H1 (cell line): ENCODE results near the gene PRPF18. TPM values are rescaled to one million over a fixed set of nuclear protein-coding genes. Genes with fewer than 3 reads are reported as not detected.

ENCODE experiments used
- CTCF ChIA-PET: fragments of 300-600 bp; sonication (Branson Sonifier 250); formaldehyde crosslinking; loops from one replicate; lab custom pipeline; 2021; ENCODE audit not compliant: partially characterized antibody; lab: Charles Lee
- POLR2A ChIA-PET: fragments of 300-600 bp; sonication (Branson Sonifier 250); formaldehyde crosslinking; loops from one replicate; lab custom pipeline; 2021; ENCODE audit warnings: inconsistent platforms; ENCODE audit not compliant: partially characterized antibody; lab: Charles Lee
- DNase-seq, 2 experiments: peaks; one replicate each; pipeline versions ENCODE4 v3.0.0 to v3.0.0-alpha.2; 2010 to 2022; ENCODE audit warnings: low spot score in 2 of 2, low read depth in 1 of 2, mixed read lengths in 1 of 2
- FAIRE-seq: peaks from 2 replicates; lab custom pipeline; 2011; peaks lifted over from hg19 to GRCh38; lab: Jason Lieb, UNC
- H2AFZ ChIP-seq: 2 replicates; pipeline ENCODE4 v1.8.1; 2012; ENCODE audit warnings: low read length, inconsistent platforms
- H2AK5ac ChIP-seq: 2 replicates; pipeline ENCODE4 v1.6.1; 2013; ENCODE audit warnings: low read depth, low read length
- H2BK120ac ChIP-seq: replicated peaks from 2 replicates; pipeline ENCODE3; 2013; ENCODE audit warnings: low read depth, low read length, inconsistent platforms
- H2BK12ac ChIP-seq: 2 replicates; pipeline ENCODE4 v1.6.1; 2013; ENCODE audit warnings: low read depth, low read length
- H2BK15ac ChIP-seq: 2 replicates; pipeline ENCODE4 v1.6.1; 2013; ENCODE audit warnings: low read length
- H2BK20ac ChIP-seq: 2 replicates; pipeline ENCODE4 v1.6.1; 2013; ENCODE audit warnings: low read length
- H2BK5ac ChIP-seq: 2 replicates; pipeline ENCODE4 v1.6.1; 2013; ENCODE audit warnings: low read depth, low read length
- H3K14ac ChIP-seq: 2 replicates; pipeline ENCODE4 v1.6.1; 2013; ENCODE audit warnings: inconsistent platforms; ENCODE audit not compliant: insufficient read length
- H3K18ac ChIP-seq: 2 replicates; pipeline ENCODE4 v1.6.1; 2013; ENCODE audit warnings: low read length; ENCODE audit errors: extremely low read depth
- H3K23ac ChIP-seq: 2 replicates; pipeline ENCODE4 v1.6.1; 2013; ENCODE audit warnings: inconsistent platforms; ENCODE audit not compliant: insufficient read length
- H3K23me2 ChIP-seq: 2 replicates; pipeline ENCODE4 v1.6.1; 2013; ENCODE audit warnings: low read depth, low read length
- H3K27ac ChIP-seq: 2 replicates; pipeline ENCODE4 v1.6.1; 2011; ENCODE audit warnings: low read depth, low read length, inconsistent platforms
- H3K27me3 ChIP-seq, 4 experiments: replicated peaks in 1 of 4; 1 replicate in 1 of 4; 2 replicates in 3 of 4; pipeline versions ENCODE4 v1.6.1 to v1.8.1; 2011 to 2013; ENCODE audit warnings: low read length in 3 of 4, mild to moderate bottlenecking in 3 of 4, inconsistent platforms in 2 of 4, mixed read lengths in 2 of 4, moderate library complexity in 1 of 4; ENCODE audit not compliant: control insufficient read depth in 3 of 4, insufficient read depth in 3 of 4; ENCODE audit errors: extremely low read depth in 1 of 4
- H3K36me3 ChIP-seq, 4 experiments: 2 replicates each; pipeline versions ENCODE4 v1.6.1 to v1.8.1; 2011 to 2013; ENCODE audit warnings: mild to moderate bottlenecking in 4 of 4, low read length in 3 of 4, moderate library complexity in 2 of 4, control low read depth in 1 of 4, inconsistent platforms in 1 of 4; ENCODE audit not compliant: insufficient read depth in 4 of 4, control insufficient read depth in 2 of 4
- H3K4ac ChIP-seq: replicated peaks from 2 replicates; pipeline ENCODE3; 2013; ENCODE audit warnings: low read length, low read depth, mixed read lengths, inconsistent platforms; ENCODE audit not compliant: insufficient read length
- H3K4me1 ChIP-seq, 4 experiments: replicated peaks in 1 of 4; 1 replicate in 1 of 4; 2 replicates in 3 of 4; pipeline versions ENCODE4 v1.6.1 to v1.8.1; 2011 to 2013; ENCODE audit warnings: low read length in 3 of 4, inconsistent platforms in 2 of 4, mixed read lengths in 1 of 4; ENCODE audit not compliant: insufficient read depth in 4 of 4, control insufficient read depth in 3 of 4
- H3K4me2 ChIP-seq, 2 experiments: 2 replicates each; pipeline versions ENCODE4 v1.6.1 to v1.8.1; 2011 to 2013; ENCODE audit warnings: low read depth in 2 of 2, low read length in 2 of 2, control low read depth in 1 of 2, inconsistent platforms in 1 of 2, mild to moderate bottlenecking in 1 of 2; ENCODE audit not compliant: insufficient read depth in 1 of 2
- H3K4me3 ChIP-seq, 4 experiments: fragments of 200-600, 300-600 bp in 1 of 4; sonication (generic), shearing (Covaris generic), sonication (Bioruptor Twin) in 1 of 4; 2 replicates each; pipeline versions ENCODE4 v1.5.1 to v1.8.1; 2011 to 2016; ENCODE audit warnings: low read length in 4 of 4, low read depth in 3 of 4, control low read depth in 2 of 4, inconsistent platforms in 2 of 4, mild to moderate bottlenecking in 2 of 4, mixed read lengths in 1 of 4, moderate library complexity in 1 of 4; ENCODE audit not compliant: insufficient read depth in 2 of 4; ENCODE audit errors: extremely low read depth in 1 of 4
- H3K56ac ChIP-seq: replicated peaks from 2 replicates; pipeline ENCODE3; 2013; ENCODE audit warnings: low read depth, mild to moderate bottlenecking, mixed read lengths, low read length, inconsistent platforms; ENCODE audit not compliant: insufficient read length
- H3K79me1 ChIP-seq: 2 replicates; pipeline ENCODE4 v1.6.1; 2013; ENCODE audit warnings: low read depth, low read length, control low read depth
- H3K79me2 ChIP-seq, 2 experiments: 2 replicates each; pipeline versions ENCODE4 v1.6.1 to v1.8.1; 2012 to 2013; ENCODE audit warnings: low read length in 2 of 2, mild to moderate bottlenecking in 2 of 2, inconsistent platforms in 1 of 2; ENCODE audit not compliant: insufficient read depth in 2 of 2, control insufficient read depth in 1 of 2
- H3K9ac ChIP-seq, 4 experiments: replicated peaks in 1 of 4; 1 replicate in 1 of 4; 2 replicates in 3 of 4; pipeline versions ENCODE4 v1.6.1 to v1.8.1; 2011 to 2013; ENCODE audit warnings: low read depth in 3 of 4, low read length in 3 of 4, control low read depth in 2 of 4, mild to moderate bottlenecking in 2 of 4, moderate library complexity in 2 of 4, inconsistent platforms in 1 of 4; ENCODE audit errors: extremely low read depth in 1 of 4
- H3K9me3 ChIP-seq, 2 experiments: 2 replicates each; pipeline versions ENCODE4 v1.6.1 to v1.8.1; 2012 to 2013; ENCODE audit warnings: mild to moderate bottlenecking in 2 of 2, moderate library complexity in 2 of 2, control low read depth in 1 of 2, inconsistent platforms in 1 of 2, low read depth in 1 of 2, low read length in 1 of 2, mixed read lengths in 1 of 2; ENCODE audit not compliant: insufficient read depth in 2 of 2
- H4K20me1 ChIP-seq, 2 experiments: replicated peaks in 1 of 2; 2 replicates each; pipeline versions ENCODE3 to v1.8.1; 2011 to 2013; ENCODE audit warnings: inconsistent platforms in 2 of 2, low read length in 2 of 2, mild to moderate bottlenecking in 1 of 2; ENCODE audit not compliant: insufficient read depth in 2 of 2, control insufficient read depth in 1 of 2
- H4K5ac ChIP-seq: 2 replicates; pipeline ENCODE4 v1.6.1; 2013; ENCODE audit warnings: low read length, low read depth, mixed read lengths, inconsistent platforms; ENCODE audit not compliant: insufficient read length
- H4K8ac ChIP-seq: 2 replicates; pipeline ENCODE4 v1.8.0; 2013; ENCODE audit warnings: mild to moderate bottlenecking, moderate library complexity, low read length, inconsistent platforms; ENCODE audit not compliant: insufficient read depth; ENCODE audit errors: extremely low read depth
- H4K91ac ChIP-seq: replicated peaks from 2 replicates; pipeline ENCODE3; 2013; ENCODE audit warnings: low read length, mixed read lengths, inconsistent platforms; ENCODE audit not compliant: insufficient read length
- TBP ChIP-seq: IDR thresholded peaks from 2 replicates; pipeline ENCODE4 v1.6.1; 2011; ENCODE audit warnings: low read depth, low read length, improper control_type of control experiment
- WGBS, 2 experiments: shearing (Covaris generic) in 1 of 2; methylation state at CpG; one replicate each; pipeline versions ENCODE4 v1.1.6 to v1.1.7; 2013 to 2015; ENCODE audit warnings: low lambda C conversion rate in 2 of 2, mixed read lengths in 2 of 2, inconsistent platforms in 1 of 2, low coverage in 1 of 2, missing lambda C conversion rate in 1 of 2; ENCODE audit not compliant: insufficient replicate concordance in 2 of 2, insufficient coverage in 1 of 2, insufficient read length in 1 of 2; ENCODE audit errors: extremely low coverage in 1 of 2, missing lambda C conversion rate in 1 of 2; 5-methylcytosine and 5-hydroxymethylcytosine counted together
- polyA plus RNA-seq, 7 experiments: library from polyadenylated mRNA; depleted of rRNA in 3 of 7; stranded (reverse) in 5 of 7; unstranded in 2 of 7; fragments of >200 nt in 5 of 7; fragments of 200-250 nt in 2 of 7; gene quantifications; 1 replicate in 5 of 7; 2 replicates in 1 of 7; 4 replicates in 1 of 7; pipeline versions ENCODE4 v1.2.1 to v1.2.3, GENCODE V29; 2011 to 2013; ENCODE audit warnings: missing spikeins in 2 of 7, mixed read lengths in 2 of 7
- total RNA-seq: library from RNA; stranded (reverse); fragmentation: NEBNext Ultra II Directional; extraction: Animal tissue kit (Norgen Biotek cat#: 25700); gene quantifications from 2 replicates; pipeline ENCODE4 v1.2.1, GENCODE V29; 2021

PRPF18 gene
- total and polyA plus RNA-seq, 2 of the 8 experiments (the other 6 are each of a cell fraction or from before 2014, with no cell fraction given): 3.8 to 12.6 TPM

DNA sequence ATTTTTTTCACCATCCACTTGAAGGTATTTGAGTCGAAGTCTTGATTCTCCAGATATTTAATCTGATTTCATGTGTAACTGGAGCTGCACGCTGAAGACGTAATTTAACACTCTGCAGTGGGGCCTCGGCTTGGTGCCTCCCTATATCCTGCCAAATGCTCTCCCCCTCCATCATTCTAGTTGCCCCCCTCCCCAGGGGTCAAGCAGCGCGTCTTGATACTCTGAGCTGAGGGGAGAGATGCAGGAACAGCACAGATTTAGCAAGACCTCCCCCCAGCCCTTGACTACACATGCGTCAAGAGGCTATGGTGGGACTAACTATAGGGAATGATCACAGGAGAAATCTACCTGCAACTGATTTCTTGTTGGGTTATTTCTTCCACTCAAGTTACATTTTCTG, 85.8 kb downstream of the PRPF18 start:
- Histone ChIP-seq H3K23me2 (no peaks in the 10 kb centered on the region), H3K4me1 (peaks cover 3 to 11% (median 10%) of the 10 kb centered on the region in 4 experiments), H3K18ac (no peak overlapping the region; the same call in 1 of the 2 replicates), H3K27me3 (no peaks in the 10 kb centered on the region), H3K9me3 (no peaks in the 10 kb centered on the region), H3K9ac (no peak overlapping the region), H2BK120ac (no peak overlapping the region), H2AK5ac (no peak overlapping the region), H2BK15ac (no peak overlapping the region), H3K56ac (no peak overlapping the region), H3K79me2 (no peaks in the 10 kb centered on the region), H4K20me1 (peaks cover 0 to 5% of the 10 kb centered on the region in 2 experiments), H4K8ac (no peak overlapping the region), H3K4me3 (peak overlapping the region in 1 of 4 experiments; percentile 28; a peak in 1 of 8 replicates), H4K5ac (no peak overlapping the region), H3K23ac (no peak overlapping the region), H3K4me2 (peak overlapping the region; percentile 15 to 71; a peak in 2 of 4 replicates), H3K79me1 (no peaks in the 10 kb centered on the region), H3K27ac (no peak overlapping the region; the same call in 1 of the 2 replicates), H2BK20ac (no peak overlapping the region), H2BK5ac (no peak overlapping the region), H3K4ac (no peak overlapping the region), H3K36me3 (peaks cover 0 to 4% (median 2%) of the 10 kb centered on the region in 4 experiments; a peak in 2 of 8 replicates), H2BK12ac (no peak overlapping the region), H3K14ac (no peak overlapping the region), H2AFZ (no peak overlapping the region), H4K91ac (no peak overlapping the region)
- no peak for FAIRE-seq
- POLR2A ChIA-PET: interaction anchor here (0.7 to 1.5 kb wide), 2 partner anchors 35 to 60 kb away, joined by 3 read pairs; no protein-coding TSS in a partner anchor
- no peak for TF ChIP-seq TBP
- no peak for DNase-seq
- CTCF ChIA-PET: interaction anchor here (0.7 to 1.2 kb wide), 5 partner anchors 13 to 865 kb away, joined by 3 to 7 read pairs (median 3); no protein-coding TSS in a partner anchor
- WGBS, 2 experiments: 52% methylated on average over 7 of the region's 7 CpGs; no CpG with 5 or more reads in 1 of the 2 experiments
